ENCODE measurements around the gene CTSA. TPM values are rescaled to one million over a fixed set of nuclear protein-coding genes. Genes with fewer than 3 reads are reported as not detected.

Gene CTSA
- total RNA-seq, 1 donor from 2014 or later = 69.0 TPM

DNA sequence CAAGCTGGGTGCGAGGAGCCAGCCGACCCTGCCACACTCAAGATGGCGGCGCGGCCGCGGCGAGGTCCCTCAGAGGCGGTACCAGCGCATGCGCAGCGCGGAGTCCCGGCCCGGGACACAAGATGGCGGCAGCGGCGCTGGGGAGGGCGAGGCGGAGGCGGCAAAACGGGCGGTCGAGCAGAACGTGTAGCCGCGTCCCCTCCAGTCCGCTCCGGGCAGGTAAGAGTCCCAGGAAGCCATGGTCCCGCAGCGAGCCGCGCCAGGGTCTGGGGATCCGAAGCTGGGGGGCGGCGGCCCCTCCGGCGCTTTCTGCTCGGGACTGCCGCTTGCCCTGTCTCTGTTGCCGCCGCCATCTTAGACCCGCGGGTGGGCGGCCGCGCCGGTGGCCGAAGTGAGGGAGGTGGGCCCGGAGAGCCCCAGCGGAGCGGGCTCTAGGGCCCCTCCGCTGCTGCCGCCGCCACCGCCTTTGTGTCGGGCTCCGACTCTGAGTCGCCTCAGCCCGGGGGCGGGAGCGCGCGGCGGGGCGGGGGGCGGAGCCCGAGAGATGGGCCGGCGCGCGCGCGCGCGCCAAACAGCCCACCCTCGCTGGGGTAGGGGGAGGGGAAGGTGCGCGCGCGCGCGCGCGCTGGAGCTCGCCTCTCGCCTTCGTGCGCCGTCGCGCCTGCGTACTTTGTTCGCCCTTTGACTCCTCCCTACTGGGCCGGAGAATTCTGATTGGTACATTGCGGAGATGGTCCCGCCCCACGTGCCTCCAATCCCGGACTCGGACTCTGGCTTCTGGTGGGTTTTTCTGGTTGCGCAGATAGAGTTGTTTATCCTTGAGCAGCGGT lies 43.7 kb downstream of the CTSA start, which contains the start of gene PCIF1:
PCIF1 (plus strand) TSS at position 98 of the 830 bp plus-strand sequence. CDS start 4,317 bp downstream, outside the sequence.
- peaks cover 14% of the 10 kb centered on the region for H3K4me1 ChIP-seq (ENCODE audit: insufficient read depth, low read length)

DNA sequence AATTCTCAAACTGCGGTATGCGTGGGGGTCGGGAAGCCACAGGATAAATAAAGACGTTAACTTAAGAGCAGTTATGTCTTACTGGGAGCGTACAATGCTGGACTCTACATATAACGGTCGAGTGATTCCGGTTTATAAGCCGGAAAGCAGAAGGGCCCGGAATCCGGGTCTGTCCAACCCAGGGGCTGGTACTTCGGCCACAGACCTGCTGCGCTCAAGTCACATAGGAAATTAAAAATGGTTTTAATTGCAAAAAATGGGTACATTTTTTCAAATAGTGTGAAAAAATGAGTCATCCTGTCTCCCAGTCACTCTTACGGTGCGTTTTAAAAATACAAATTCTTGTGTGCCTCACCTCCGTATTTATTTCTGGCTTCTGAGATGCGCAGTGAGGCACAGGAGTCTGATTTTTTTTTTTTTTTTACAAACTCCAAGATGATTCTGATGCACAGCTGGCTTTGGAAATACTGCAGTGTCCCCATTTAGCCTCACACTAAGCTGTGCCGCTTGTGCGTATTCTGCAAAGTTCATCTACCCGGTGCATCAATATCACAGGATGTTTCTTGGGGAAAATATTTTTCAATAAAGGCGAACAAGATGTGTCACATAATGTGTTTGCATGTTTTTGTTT lies 44.4 kb downstream of the CTSA start:
- peak overlapping the region; percentile 68 for H2AFZ ChIP-seq (ENCODE audit: low read depth, low read length)

More for the DNA sequence above, 43.7 kb downstream of the CTSA start, which contains the start of gene PCIF1:
- Histone ChIP-seq H3K27ac (ENCODE audit: low read depth, low read length) (peak within 1 kb of the TSS; percentile 100), H3K9me3 (ENCODE audit: insufficient read depth, low read depth, low read length) (no peaks in the 10 kb centered on the region), H2AFZ (ENCODE audit: low read depth, low read length) (peak within 1 kb of the TSS; percentile 91), H3K79me2 (ENCODE audit: insufficient read depth, low read length) (peaks cover 42% of the 10 kb centered on the region), H4K20me1 (ENCODE audit: insufficient read depth, low read length) (peaks cover 56% of the 10 kb centered on the region), H3K27me3 (ENCODE audit: insufficient read depth, low read length) (no peaks in the 10 kb centered on the region), H3K4me2 (ENCODE audit: low read length) (peak within 1 kb of the TSS; percentile 94), H3K36me3 (ENCODE audit: insufficient read depth, low read length) (peaks cover 16% of the 10 kb centered on the region), H3K9ac (ENCODE audit: low read length) (peak within 1 kb of the TSS; percentile 100), H3K4me3 (ENCODE audit: insufficient read depth, low read depth, low read length) (peak within 1 kb of the TSS; percentile 75)
- TF ChIP-seq EZH2 (IDR thresholded peaks at IDR 0.05; ENCODE audit: insufficient read depth, low read length) = no peak
- TF ChIP-seq, protein P1, sequence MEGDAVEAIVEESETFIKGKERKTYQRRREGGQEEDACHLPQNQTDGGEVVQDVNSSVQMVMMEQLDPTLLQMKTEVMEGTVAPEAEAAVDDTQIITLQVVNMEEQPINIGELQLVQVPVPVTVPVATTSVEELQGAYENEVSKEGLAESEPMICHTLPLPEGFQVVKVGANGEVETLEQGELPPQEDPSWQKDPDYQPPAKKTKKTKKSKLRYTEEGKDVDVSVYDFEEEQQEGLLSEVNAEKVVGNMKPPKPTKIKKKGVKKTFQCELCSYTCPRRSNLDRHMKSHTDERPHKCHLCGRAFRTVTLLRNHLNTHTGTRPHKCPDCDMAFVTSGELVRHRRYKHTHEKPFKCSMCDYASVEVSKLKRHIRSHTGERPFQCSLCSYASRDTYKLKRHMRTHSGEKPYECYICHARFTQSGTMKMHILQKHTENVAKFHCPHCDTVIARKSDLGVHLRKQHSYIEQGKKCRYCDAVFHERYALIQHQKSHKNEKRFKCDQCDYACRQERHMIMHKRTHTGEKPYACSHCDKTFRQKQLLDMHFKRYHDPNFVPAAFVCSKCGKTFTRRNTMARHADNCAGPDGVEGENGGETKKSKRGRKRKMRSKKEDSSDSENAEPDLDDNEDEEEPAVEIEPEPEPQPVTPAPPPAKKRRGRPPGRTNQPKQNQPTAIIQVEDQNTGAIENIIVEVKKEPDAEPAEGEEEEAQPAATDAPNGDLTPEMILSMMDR (IDR thresholded peaks at IDR 0.05; ENCODE audit: insufficient read depth, low read depth, low read length) = no peak
- Mint-ChIP-seq H3K4me1 (ENCODE audit: low read depth, unreplicated experiment) (peaks cover 2% of the 10 kb centered on the region), H3K27ac (ENCODE audit: unreplicated experiment) (peak within 1 kb of the TSS; percentile 98), H3K36me3 (ENCODE audit: low read depth, unreplicated experiment) (peaks cover 12% of the 10 kb centered on the region), H3K4me3 (ENCODE audit: unreplicated experiment) (peak within 1 kb of the TSS; percentile 95), H3K27me3 (ENCODE audit: low read depth, unreplicated experiment) (no peaks in the 10 kb centered on the region), H3K9me3 (ENCODE audit: unreplicated experiment) (no peaks in the 10 kb centered on the region)
- DNase-seq (ENCODE audit: low read depth) (peak; percentile 92), FAIRE-seq (no peak)

More for the DNA sequence above, 44.4 kb downstream of the CTSA start:
- Mint-ChIP-seq H3K27ac (ENCODE audit: unreplicated experiment) (peak overlapping the region; percentile 98), H3K9me3 (ENCODE audit: unreplicated experiment) (no peaks in the 10 kb centered on the region), H3K36me3 (ENCODE audit: low read depth, unreplicated experiment) (peaks cover 17% of the 10 kb centered on the region), H3K27me3 (ENCODE audit: low read depth, unreplicated experiment) (no peaks in the 10 kb centered on the region), H3K4me3 (ENCODE audit: unreplicated experiment) (peak overlapping the region; percentile 88), H3K4me1 (ENCODE audit: low read depth, unreplicated experiment) (peaks cover 2% of the 10 kb centered on the region)
- Histone ChIP-seq H3K4me2 (ENCODE audit: low read length) (peak overlapping the region; percentile 86), H3K4me3 (ENCODE audit: insufficient read depth, low read depth, low read length) (peak overlapping the region; percentile 75), H3K9me3 (ENCODE audit: insufficient read depth, low read depth, low read length) (no peaks in the 10 kb centered on the region), H4K20me1 (ENCODE audit: insufficient read depth, low read length) (peaks cover 57% of the 10 kb centered on the region), H3K9ac (ENCODE audit: low read length) (peak overlapping the region; percentile 100), H3K27me3 (ENCODE audit: insufficient read depth, low read length) (no peaks in the 10 kb centered on the region), H3K36me3 (ENCODE audit: insufficient read depth, low read length) (peaks cover 20% of the 10 kb centered on the region), H3K79me2 (ENCODE audit: insufficient read depth, low read length) (peaks cover 42% of the 10 kb centered on the region), H3K27ac (ENCODE audit: low read depth, low read length) (peak overlapping the region; percentile 85), H3K4me1 (ENCODE audit: insufficient read depth, low read length) (peaks cover 14% of the 10 kb centered on the region)
- FAIRE-seq (no peak), DNase-seq (ENCODE audit: low read depth) (no peak)
- TF ChIP-seq EZH2 (IDR thresholded peaks at IDR 0.05; ENCODE audit: insufficient read depth, low read length) = no peak
- TF ChIP-seq, protein P1 (IDR thresholded peaks at IDR 0.05; ENCODE audit: insufficient read depth, low read depth, low read length) = no peak

Data from astrocyte (in vitro differentiated cells and primary cell).